Measurements from ENCODE around the gene SELENOH.

SELENOH gene

DNA sequence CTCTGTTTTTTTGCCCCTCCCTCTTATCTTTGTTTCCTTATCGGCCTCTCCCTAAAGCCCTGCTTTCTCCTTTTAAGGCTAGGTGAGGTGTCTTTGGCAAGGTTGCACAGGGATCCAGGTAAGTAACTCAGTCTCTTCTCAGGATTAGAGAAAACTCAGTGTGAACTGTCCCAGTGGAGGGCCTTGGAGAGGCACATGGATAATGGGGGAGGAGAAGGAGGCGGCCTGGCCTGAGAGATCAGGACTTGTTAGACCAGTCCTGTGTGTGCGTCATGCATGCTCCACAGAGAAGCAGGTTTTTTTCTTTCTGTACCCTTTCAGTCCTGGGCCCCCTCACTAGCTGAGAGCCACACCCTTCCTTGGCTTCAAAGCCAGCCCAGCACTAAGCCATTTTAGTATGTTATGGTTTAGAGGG lies 40.2 kb downstream of the SELENOH start:
- DNase-seq (ENCODE audit: low read depth), result no peak

DNA sequence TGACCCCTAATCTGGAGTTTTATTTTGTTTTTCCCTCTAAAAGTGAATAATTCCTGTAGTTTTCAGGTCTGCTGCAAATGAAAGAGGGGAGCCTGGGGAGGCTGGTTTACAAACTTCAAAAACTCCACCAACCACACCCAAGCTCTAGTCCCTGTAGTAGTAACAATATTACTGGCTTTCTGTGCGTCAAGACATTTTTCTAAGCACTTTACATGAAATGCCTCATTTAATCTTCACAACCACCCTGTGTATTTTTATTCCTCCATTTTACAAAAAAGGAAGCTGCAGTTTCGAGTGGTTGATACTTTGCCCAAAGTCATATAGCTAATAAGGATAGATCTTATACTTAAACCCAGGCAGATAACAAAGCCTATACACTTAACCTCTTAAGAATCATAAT lies 43.8 kb downstream of the SELENOH start:
- DNase-seq (ENCODE audit: low read depth), result no peak

DNA sequence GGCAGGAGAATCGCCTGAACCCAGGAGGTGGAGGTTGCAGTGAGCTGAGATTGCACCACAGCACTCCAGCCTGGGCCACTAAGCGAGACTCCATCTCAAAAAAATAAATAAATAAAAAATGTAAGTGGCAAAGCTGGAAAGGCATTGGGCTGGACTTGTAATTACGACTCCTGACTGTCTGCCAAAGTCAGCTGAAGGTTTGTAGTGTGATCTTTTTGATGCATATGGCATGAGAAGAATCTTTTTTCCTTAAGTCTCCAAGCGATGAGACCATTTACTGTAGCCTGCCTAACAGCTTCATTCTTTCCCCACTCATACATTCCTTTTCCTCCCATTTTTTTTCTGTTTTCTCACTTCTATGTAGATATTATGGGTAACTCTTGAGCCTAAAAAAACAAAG lies 45.1 kb downstream of the SELENOH start:
- no peak for DNase-seq (ENCODE audit: low read depth)

DNA sequence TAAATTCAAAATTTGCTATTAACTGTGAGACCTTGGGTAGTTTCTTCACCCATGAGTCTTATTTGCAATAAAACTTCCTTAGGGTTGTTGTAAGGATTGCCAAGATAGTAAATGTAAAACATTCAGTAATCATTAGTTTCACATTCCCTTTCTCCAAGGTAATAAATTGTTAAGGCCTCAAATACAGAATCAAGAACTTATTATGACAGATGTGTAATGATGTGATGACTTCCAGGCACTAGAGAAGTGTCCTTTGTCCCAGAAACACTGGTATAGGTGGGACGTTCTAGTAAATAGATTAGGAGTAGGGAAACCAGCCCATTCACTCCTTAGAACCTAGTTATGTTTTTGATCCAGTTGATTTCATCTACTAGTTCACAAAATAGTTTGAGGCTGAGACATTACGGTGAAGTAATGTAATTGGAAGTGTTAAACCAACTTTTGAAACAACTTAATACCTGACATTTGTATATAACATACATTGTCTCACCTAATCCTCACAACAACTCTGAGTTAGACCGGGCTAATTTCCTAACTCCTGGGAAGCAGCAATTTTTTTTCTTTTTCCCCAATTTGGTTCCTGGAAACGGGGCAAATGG lies 45.8 kb downstream of the SELENOH start:
- no peak for DNase-seq (ENCODE audit: low read depth)

DNA sequence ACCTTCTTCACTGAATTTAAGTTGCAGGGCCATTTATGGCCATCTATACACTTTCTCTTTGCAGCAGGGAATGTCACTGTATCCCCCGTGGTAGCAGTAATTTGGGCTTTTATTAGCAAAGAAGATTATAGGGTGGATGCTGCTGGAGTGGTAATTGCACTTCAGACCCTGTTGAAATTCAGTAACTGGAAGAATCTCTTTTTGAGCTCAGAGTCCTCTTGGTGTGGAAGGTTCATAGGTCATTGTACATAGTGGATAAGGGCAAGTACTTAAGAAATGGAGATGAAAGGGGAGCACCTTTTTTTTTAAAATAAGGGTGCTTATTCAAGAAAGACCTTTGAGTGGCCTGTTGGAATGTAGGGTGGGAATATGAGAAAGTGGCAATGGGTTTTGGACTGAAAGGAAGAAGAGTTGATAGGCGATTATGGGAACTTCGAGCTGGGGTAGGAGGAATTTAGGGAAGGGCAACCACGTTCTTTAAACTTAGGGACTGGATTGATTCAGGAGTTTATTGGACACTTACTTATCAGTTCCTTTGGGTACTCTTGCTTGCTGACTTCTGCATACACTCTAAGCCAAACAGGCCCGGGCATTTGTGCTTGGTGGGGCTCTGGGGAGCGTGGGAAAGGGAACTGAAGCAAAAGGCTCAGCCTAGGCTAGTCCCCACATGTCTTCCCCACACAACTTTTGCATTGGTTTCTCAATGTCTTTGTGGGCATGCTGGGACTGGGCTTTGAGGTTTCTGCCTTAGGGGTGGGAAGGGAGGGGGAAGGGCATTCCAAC lies 46.8 kb downstream of the SELENOH start:
- no peak for DNase-seq (ENCODE audit: low read depth)

DNA sequence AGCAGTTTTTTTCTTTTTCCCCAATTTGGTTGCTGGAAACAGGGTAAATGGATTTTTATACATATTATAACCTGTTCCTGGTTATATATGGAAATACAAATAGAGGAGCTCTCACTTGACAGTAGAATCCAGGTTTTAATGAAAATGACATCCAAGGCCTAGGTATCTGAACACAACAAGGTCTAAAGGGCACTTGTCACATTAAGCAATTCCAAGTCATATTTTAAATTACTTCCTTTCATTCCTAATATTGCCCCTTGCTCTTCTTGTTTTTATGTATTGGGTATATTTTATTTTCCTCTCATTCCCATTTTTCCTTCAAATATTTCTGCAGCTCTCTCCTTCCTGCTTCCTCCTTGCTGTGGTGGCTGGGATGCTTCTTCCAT lies 47.4 kb downstream of the SELENOH start:
- DNase-seq (ENCODE audit: low read depth), result no peak

DNA sequence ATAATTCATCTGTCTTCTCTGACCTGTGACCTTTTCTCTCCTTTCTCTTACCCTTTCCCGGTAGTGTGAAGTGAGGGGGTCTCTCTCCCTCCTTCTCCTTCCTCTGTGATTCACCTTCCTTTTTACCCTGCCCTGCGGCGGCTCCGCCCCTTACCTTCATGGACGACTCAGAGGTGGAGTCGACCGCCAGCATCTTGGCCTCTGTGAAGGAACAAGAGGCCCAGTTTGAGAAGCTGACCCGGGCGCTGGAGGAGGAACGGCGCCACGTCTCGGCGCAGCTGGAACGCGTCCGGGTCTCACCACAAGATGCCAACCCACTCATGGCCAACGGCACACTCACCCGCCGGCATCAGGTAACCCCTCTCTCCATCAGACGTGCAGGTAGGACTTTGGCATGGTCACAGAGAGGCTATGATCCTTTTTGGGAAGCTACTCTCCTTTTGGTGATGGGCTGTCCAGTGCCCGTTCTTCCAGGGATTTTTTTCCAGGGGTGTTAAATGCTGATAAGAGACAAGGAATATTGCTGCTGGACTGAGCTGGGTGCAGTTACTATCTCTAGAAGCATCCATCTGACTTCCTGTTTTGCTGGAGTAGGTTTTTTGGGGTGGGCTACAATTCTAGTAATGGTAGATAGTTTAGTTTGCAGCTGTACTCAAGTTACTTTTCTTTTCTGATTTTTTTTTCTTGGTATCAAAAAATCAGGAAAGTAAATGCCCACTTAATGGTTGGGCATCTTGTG lies 50.2 kb downstream of the SELENOH start:
- DNase-seq (ENCODE audit: low read depth), result no peak

DNA sequence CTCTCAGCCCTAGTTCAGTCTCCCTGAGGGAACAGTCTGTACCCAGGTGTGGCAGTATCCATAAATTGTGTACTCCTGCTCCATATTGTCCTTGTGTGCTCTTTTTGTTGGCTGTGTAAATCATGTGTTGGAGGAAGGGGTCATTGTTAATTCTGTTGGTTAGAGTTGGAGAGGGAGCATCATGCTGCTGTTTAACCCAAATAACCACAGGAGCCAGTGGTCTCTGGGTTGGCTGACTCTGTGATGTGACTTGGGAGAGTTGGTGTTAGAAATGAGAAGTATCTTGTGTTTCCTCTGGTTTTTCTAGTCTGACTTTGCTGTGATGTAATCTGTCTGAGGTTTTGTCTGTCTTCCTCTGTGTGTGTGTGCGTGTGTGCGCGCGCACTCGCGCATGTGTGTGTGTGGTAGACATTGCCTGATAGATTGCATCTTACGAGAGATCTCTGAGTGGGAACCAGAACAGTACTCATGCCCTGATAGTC lies 50.8 kb downstream of the SELENOH start:
- DNase-seq (ENCODE audit: low read depth), result peak; percentile 28

DNA sequence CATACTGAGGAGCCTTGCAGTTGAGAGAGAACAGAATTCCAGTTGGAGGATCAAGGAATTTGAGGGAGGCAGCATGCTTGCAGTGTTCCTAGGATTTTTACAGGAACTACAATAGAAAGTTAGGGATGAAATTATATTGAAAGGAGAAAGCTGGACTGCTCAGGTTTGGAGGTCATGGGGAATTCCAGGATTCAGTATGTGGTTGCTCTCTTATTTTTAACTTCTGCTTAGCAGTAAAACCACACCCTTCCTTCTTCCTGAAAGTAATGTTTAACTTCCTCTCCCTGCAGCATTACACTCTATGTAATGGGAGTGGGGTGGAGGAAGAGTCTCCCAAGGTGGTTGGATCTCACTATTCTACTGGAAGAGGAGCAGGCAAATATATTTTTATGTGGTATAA lies 51.6 kb downstream of the SELENOH start:
- DNase-seq (ENCODE audit: low read depth), result no peak

Data from stromal cell of bone marrow (primary cell).